RWPE2 (cell line): ENCODE measurements around the gene BMERB1.

ENCODE experiments used
- ATAC-seq: fragments of 200-7000 bp; cut with Tn5 transposase; 3 replicates; pipeline ENCODE4 v1.9.1; 2021; ENCODE audit warnings: low read depth
- DNase-seq: peaks from one replicate; pipeline ENCODE4 v3.0.0-alpha.2; 2020; ENCODE audit warnings: low spot score
- H3K27ac ChIP-seq: fragments of 450-650 bp; 2 replicates; pipeline ENCODE4 v1.5.1; 2017; ENCODE audit warnings: mild to moderate bottlenecking; ENCODE audit not compliant: poor library complexity, severe bottlenecking
- H3K27me3 ChIP-seq: fragments of 250-450 bp; sonication (Bioruptor Pico); 2 replicates; pipeline ENCODE4 v1.5.1; 2021; ENCODE audit warnings: mild to moderate bottlenecking, moderate library complexity; ENCODE audit not compliant: insufficient read depth, poor library complexity, severe bottlenecking
- H3K36me3 ChIP-seq: fragments of 250-450 bp; sonication (Bioruptor Pico); 2 replicates; pipeline ENCODE4 v1.5.1; 2020; ENCODE audit warnings: low read depth, mild to moderate bottlenecking, moderate library complexity
- H3K4me1 ChIP-seq: fragments of 250-450 bp; sonication (Bioruptor Pico); 2 replicates; pipeline ENCODE4 v1.5.1; 2021; ENCODE audit warnings: mild to moderate bottlenecking, moderate library complexity; ENCODE audit not compliant: insufficient read depth, poor library complexity, severe bottlenecking
- H3K4me3 ChIP-seq: fragments of 250-450 bp; sonication (Bioruptor Pico); 2 replicates; pipeline ENCODE4 v1.5.1; 2021; ENCODE audit warnings: mild to moderate bottlenecking, moderate library complexity; ENCODE audit not compliant: severe bottlenecking
- H3K9me3 ChIP-seq: fragments of 250-450 bp; sonication (Bioruptor Pico); 2 replicates; pipeline ENCODE4 v1.5.1; 2021; ENCODE audit warnings: mild to moderate bottlenecking, moderate library complexity; ENCODE audit not compliant: severe bottlenecking
- TF ChIP-seq, protein P1 (sequence below): fragments of 450-650 bp; IDR thresholded peaks from one replicate; pipeline ENCODE4 v1.5.1; 2017; ENCODE audit warnings: mild to moderate bottlenecking, moderate library complexity; ENCODE audit not compliant: poor library complexity, severe bottlenecking

BMERB1 gene

DNA sequence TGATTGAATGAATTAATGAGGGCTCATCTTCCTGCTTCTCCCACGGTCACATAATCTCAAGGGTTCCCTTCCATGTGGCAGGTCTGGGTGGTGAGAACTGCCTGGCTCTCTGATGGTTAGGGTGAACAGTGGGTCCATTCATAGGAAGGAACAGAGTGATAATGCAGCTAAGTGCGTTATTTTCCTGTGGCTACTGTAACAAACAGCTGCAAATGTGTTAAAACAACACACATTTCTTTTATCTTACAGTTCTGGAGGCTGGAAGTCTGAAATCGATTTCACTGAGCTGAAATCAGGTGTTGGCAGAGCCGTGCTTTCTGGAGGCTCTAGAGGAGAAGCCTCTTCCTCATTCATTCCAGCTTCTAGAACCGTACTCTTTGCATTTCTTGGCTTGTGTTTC, 95.3 kb downstream of the BMERB1 start:
- no peak for ATAC-seq
- TF ChIP-seq, protein P1, sequence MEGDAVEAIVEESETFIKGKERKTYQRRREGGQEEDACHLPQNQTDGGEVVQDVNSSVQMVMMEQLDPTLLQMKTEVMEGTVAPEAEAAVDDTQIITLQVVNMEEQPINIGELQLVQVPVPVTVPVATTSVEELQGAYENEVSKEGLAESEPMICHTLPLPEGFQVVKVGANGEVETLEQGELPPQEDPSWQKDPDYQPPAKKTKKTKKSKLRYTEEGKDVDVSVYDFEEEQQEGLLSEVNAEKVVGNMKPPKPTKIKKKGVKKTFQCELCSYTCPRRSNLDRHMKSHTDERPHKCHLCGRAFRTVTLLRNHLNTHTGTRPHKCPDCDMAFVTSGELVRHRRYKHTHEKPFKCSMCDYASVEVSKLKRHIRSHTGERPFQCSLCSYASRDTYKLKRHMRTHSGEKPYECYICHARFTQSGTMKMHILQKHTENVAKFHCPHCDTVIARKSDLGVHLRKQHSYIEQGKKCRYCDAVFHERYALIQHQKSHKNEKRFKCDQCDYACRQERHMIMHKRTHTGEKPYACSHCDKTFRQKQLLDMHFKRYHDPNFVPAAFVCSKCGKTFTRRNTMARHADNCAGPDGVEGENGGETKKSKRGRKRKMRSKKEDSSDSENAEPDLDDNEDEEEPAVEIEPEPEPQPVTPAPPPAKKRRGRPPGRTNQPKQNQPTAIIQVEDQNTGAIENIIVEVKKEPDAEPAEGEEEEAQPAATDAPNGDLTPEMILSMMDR, result no peak
- Histone ChIP-seq H3K27ac (no peak overlapping the region), H3K9me3 (no peaks in the 10 kb centered on the region), H3K27me3 (no peaks in the 10 kb centered on the region), H3K4me3 (no peak overlapping the region), H3K36me3 (no peaks in the 10 kb centered on the region), H3K4me1 (no peaks in the 10 kb centered on the region)
- no peak for DNase-seq

- Histone ChIP-seq H3K4me1 (no peaks in the 10 kb centered on the region), H3K4me3 (no peak overlapping the region), H3K9me3 (no peaks in the 10 kb centered on the region), H3K27ac (no peak overlapping the region), H3K27me3 (no peaks in the 10 kb centered on the region), H3K36me3 (no peaks in the 10 kb centered on the region)
- no peak for ATAC-seq
- TF ChIP-seq, protein P1, result no peak
- DNase-seq, result no peak
Observed at GRCh38 chr16:15530085-15530484, 95.7 kb downstream of the BMERB1 start.

GRCh38 chr16:15532825-15533224, 98.4 kb downstream of the BMERB1 start:
- DNase-seq, result no peak
- no peaks in the 10 kb centered on the region for H3K9me3 ChIP-seq
- no peak for ATAC-seq
- TF ChIP-seq, protein P1, result no peak
- no peaks in the 10 kb centered on the region for H3K4me1 ChIP-seq
- H3K27ac ChIP-seq, result no peak overlapping the region
- H3K27me3 ChIP-seq, result no peaks in the 10 kb centered on the region
- H3K4me3 ChIP-seq, result no peak overlapping the region
- no peaks in the 10 kb centered on the region for H3K36me3 ChIP-seq

DNA sequence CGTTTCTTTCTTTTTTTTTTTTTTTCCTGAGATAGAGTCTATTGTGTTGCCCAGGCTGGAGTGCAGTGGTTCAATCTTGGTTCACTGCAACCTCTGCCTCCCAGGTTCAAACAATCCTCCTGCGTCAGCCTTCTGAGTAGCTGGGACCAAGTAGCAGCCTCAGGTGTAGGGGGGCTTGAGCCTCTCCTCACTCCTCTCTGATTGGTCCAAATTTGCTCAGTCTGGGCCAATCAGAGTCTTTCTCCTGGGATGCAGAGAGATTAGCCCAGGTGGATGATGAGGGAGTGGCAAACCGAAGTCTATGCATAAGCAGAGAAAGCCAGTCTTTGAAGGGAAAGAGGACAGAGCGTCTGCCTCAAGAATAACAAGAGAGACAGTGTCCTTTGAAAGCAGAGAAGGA, 99.0 kb downstream of the BMERB1 start:
- TF ChIP-seq, protein P1, result no peak
- Histone ChIP-seq H3K27ac (no peak overlapping the region), H3K4me1 (no peaks in the 10 kb centered on the region), H3K36me3 (no peaks in the 10 kb centered on the region), H3K27me3 (no peaks in the 10 kb centered on the region), H3K4me3 (no peak overlapping the region), H3K9me3 (no peaks in the 10 kb centered on the region)
- ATAC-seq (no peak), DNase-seq (no peak)

- no peaks in the 10 kb centered on the region for H3K4me1 ChIP-seq
- DNase-seq (no peak), ATAC-seq (no peak)
- no peaks in the 10 kb centered on the region for H3K36me3 ChIP-seq
- H3K4me3 ChIP-seq, result no peak overlapping the region
- H3K27me3 ChIP-seq, result no peaks in the 10 kb centered on the region
- H3K9me3 ChIP-seq, result no peaks in the 10 kb centered on the region
- TF ChIP-seq, protein P1, result no peak
- H3K27ac ChIP-seq, result no peak overlapping the region
Observed at GRCh38 chr16:15535772-15536171, 101.4 kb downstream of the BMERB1 start.
